Endothelial cell of umbilical vein (primary cell): ENCODE results near the gene RHOG. TPM values are rescaled to one million over a fixed set of nuclear protein-coding genes. Genes with fewer than 3 reads are reported as not detected.

Experiments
- BruUV-seq: library from RNA; stranded (reverse); fragments of 400-500 nt; replicated peaks from 2 replicates; lab custom pipeline; 2021; lab: Mats Ljungman, UMichigan
- CTCF ChIA-PET: fragments of 300-600, 350-600 bp; sonication (Branson Sonifier 250); formaldehyde crosslinking; loops from one replicate; lab custom pipeline; 2021; ENCODE audit warnings: antibody characterized with exemption, inconsistent platforms; lab: Charles Lee
- POLR2A ChIA-PET: fragments of 300-600, 350-600 bp; sonication (Branson Sonifier 250); formaldehyde crosslinking; loops from one replicate; lab custom pipeline; 2021; ENCODE audit warnings: antibody characterized with exemption, inconsistent platforms; lab: Charles Lee
- DNase-seq: peaks from one replicate; pipeline ENCODE4 v3.0.0-alpha.2; 2011; ENCODE audit warnings: low read depth, low spot score
- FAIRE-seq: peaks from 2 replicates; lab custom pipeline; 2011; peaks lifted over from hg19 to GRCh38; lab: Jason Lieb, UNC
- H2AFZ ChIP-seq: 2 replicates; pipeline ENCODE4 v1.6.0; 2012; ENCODE audit warnings: low read depth, low read length, control low read depth, inconsistent platforms
- H3K27ac ChIP-seq: 2 replicates; pipeline ENCODE4 v1.5.1; 2011; ENCODE audit warnings: low read depth, mild to moderate bottlenecking, control low read depth, low read length, moderate library complexity; ENCODE audit not compliant: insufficient read depth
- H3K27me3 ChIP-seq, 2 experiments: 2 replicates each; pipeline versions ENCODE4 v1.6.0 to v1.6.1; 2011; ENCODE audit warnings: low read length in 2 of 2, mixed read lengths in 1 of 2; ENCODE audit not compliant: control insufficient read depth in 2 of 2, insufficient read depth in 2 of 2
- H3K36me3 ChIP-seq, 2 experiments: 2 replicates in 1 of 2; 3 replicates in 1 of 2; pipeline ENCODE4 v1.5.1; 2011; ENCODE audit warnings: low read length in 2 of 2, mild to moderate bottlenecking in 1 of 2, moderate library complexity in 1 of 2; ENCODE audit not compliant: control insufficient read depth in 2 of 2, insufficient read depth in 2 of 2; ENCODE audit errors: extremely low read depth in 1 of 2
- H3K4me1 ChIP-seq: 3 replicates; pipeline ENCODE4 v1.5.1; 2011; ENCODE audit warnings: mild to moderate bottlenecking, low read length; ENCODE audit not compliant: control insufficient read depth, insufficient read depth; ENCODE audit errors: extremely low read depth
- H3K4me2 ChIP-seq: 2 replicates; pipeline ENCODE4 v1.6.1; 2011; ENCODE audit warnings: low read length, control low read depth, mixed read lengths; ENCODE audit not compliant: insufficient read depth
- H3K4me3 ChIP-seq, 3 experiments: fragments of 200-600 bp in 1 of 3; sonication (generic), shearing (Covaris generic) in 1 of 3; replicated peaks in 1 of 3; 2 replicates each; pipeline ENCODE4 v1.5.1; 2011 to 2016; ENCODE audit warnings: control low read depth in 3 of 3, low read length in 3 of 3, mild to moderate bottlenecking in 2 of 3, inconsistent platforms in 1 of 3, low read depth in 1 of 3, moderate library complexity in 1 of 3; ENCODE audit not compliant: insufficient read depth in 1 of 3
- H3K79me2 ChIP-seq: 2 replicates; pipeline ENCODE4 v1.6.0; 2012; ENCODE audit warnings: low read length, inconsistent platforms; ENCODE audit not compliant: control insufficient read depth, insufficient read depth
- H3K9ac ChIP-seq: replicated peaks from 2 replicates; pipeline ENCODE3; 2011; ENCODE audit warnings: low read length, control low read depth; ENCODE audit not compliant: insufficient read depth; ENCODE audit errors: extremely low read depth
- H3K9me1 ChIP-seq: replicated peaks from 3 replicates; pipeline ENCODE4 v1.6.0; 2011; ENCODE audit warnings: mild to moderate bottlenecking, low read length; ENCODE audit not compliant: control insufficient read depth, insufficient read depth; ENCODE audit errors: extremely low read depth
- H3K9me3 ChIP-seq: replicated peaks from 2 replicates; pipeline ENCODE4 v1.5.1; 2012; ENCODE audit warnings: low read length, inconsistent platforms; ENCODE audit not compliant: control insufficient read depth, insufficient read depth
- H4K20me1 ChIP-seq: replicated peaks from 2 replicates; pipeline ENCODE3; 2011; ENCODE audit warnings: mild to moderate bottlenecking, low read length; ENCODE audit not compliant: control insufficient read depth, insufficient read depth; ENCODE audit errors: extremely low read depth
- EZH2 ChIP-seq: IDR thresholded peaks from 2 replicates; pipeline ENCODE4 v1.6.1; 2012; ENCODE audit warnings: borderline replicate concordance, low read depth, mild to moderate bottlenecking, moderate library complexity, low read length, inconsistent platforms; ENCODE audit not compliant: severe bottlenecking
- FOS ChIP-seq: IDR thresholded peaks from 2 replicates; pipeline ENCODE4 v1.6.1; 2011; ENCODE audit warnings: mild to moderate bottlenecking, low read length, moderate library complexity, borderline replicate concordance; ENCODE audit not compliant: insufficient read depth
- GATA2 ChIP-seq: IDR thresholded peaks from 2 replicates; pipeline ENCODE4 v1.7.0; 2011; ENCODE audit warnings: low read depth, mild to moderate bottlenecking, moderate library complexity, mixed read lengths, low read length; ENCODE audit not compliant: insufficient read length, insufficient read depth
- JUN ChIP-seq: IDR thresholded peaks from 2 replicates; pipeline ENCODE4 v1.6.1; 2011; ENCODE audit warnings: borderline replicate concordance, low read depth; ENCODE audit not compliant: insufficient read length, insufficient read depth
- POLR2A ChIP-seq: IDR thresholded peaks from 2 replicates; pipeline ENCODE4 v1.6.1; 2012; ENCODE audit warnings: low read depth, mild to moderate bottlenecking, control low read depth, low read length
- POLR2AphosphoS5 ChIP-seq: IDR thresholded peaks from 2 replicates; pipeline ENCODE4 v1.6.1; 2012; ENCODE audit warnings: low read depth, mild to moderate bottlenecking, control low read depth, low read length, moderate library complexity; ENCODE audit not compliant: insufficient read depth
- dilution Hi-C: fragments of 300-500 bp; cut with MboI; formaldehyde crosslinking; loops from one replicate; pipeline ENCODE4 v1.15.0; 2019; ENCODE audit warnings: low sequenced_read_pairs; ENCODE audit not compliant: extremely low pct_ligation_motif_present
- intact Hi-C: fragments of 100-400 bp; cut with micrococcal nuclease; formaldehyde crosslinking; loops from one replicate; pipeline ENCODE4 v1.10.0; 2022
- polyA plus RNA-seq, 4 experiments: library from polyadenylated mRNA; depleted of rRNA in 3 of 4; stranded (reverse) in 3 of 4; unstranded in 1 of 4; fragments of >200 nt; gene quantifications; 2 replicates each; pipeline versions ENCODE4 v1.2.1 to v1.2.3, GENCODE V29; 2011 to 2012; ENCODE audit warnings: missing spikeins in 1 of 4
- total RNA-seq: library from RNA; stranded (reverse); gene quantifications from 2 replicates; pipeline ENCODE4 v1.2.3, GENCODE V29; 2021
- TF ChIP-seq, protein P1 (sequence below), 2 donors: IDR thresholded peaks; 1 replicate in 1 of 2; 2 replicates in 1 of 2; pipeline ENCODE4 v1.5.1; 2011; ENCODE audit warnings: low read length in 2 of 2, mild to moderate bottlenecking in 2 of 2, moderate library complexity in 2 of 2, control low read depth in 1 of 2, inconsistent platforms in 1 of 2, low read depth in 1 of 2; ENCODE audit not compliant: insufficient read depth in 1 of 2; ENCODE audit errors: extremely low read depth in 1 of 2
- TF ChIP-seq, protein P2 (sequence below): IDR thresholded peaks from 2 replicates; pipeline ENCODE4 v1.6.1; 2011; ENCODE audit not compliant: insufficient read depth, insufficient read length

The RHOG gene
- total and polyA plus RNA-seq, 2 donors (not counting 3 experiments of a cell fraction or from before 2014, with no cell fraction given) = 69.0 to 119 TPM

DNA sequence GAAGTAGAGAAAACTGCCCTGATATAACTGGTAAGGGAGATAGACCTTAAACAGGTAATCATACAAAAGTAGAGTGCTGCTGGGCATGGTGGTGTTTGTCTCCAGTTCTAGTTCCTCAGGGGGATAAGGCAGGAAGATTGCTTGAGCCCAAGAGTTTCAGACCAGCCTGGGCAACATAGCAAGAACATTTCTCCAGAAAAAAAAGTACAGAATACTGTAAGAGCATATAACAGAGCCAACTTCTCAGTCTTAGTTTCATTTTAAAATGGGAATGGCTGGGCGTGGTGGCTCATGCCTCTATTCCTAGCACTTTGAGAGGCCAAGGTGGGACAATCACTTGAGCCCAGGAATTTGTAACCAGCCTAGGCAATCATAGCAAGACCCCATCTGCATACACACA, 4.5 kb upstream of the RHOG start:
- dilution Hi-C loops (no loop called here), intact Hi-C loops (no loop called here)
- Histone ChIP-seq H3K79me2 (peaks cover 3% of the 10 kb centered on the region), H3K27ac (no peak overlapping the region), H3K36me3 (no peaks in the 10 kb centered on the region), H3K4me2 (no peak overlapping the region), H3K4me3 (no peak overlapping the region), H3K9ac (no peak overlapping the region), H2AFZ (no peak overlapping the region), H3K9me1 (no peaks in the 10 kb centered on the region), H4K20me1 (no peaks in the 10 kb centered on the region), H3K27me3 (peaks cover 0 to 3% of the 10 kb centered on the region in 2 experiments), H3K4me1 (peaks cover 4% of the 10 kb centered on the region), H3K9me3 (no peaks in the 10 kb centered on the region)
- TF ChIP-seq GATA2 (no peak), POLR2AphosphoS5 (no peak), JUN (no peak), POLR2A (no peak), FOS (no peak), EZH2 (no peak)
- TF ChIP-seq, protein P1, sequence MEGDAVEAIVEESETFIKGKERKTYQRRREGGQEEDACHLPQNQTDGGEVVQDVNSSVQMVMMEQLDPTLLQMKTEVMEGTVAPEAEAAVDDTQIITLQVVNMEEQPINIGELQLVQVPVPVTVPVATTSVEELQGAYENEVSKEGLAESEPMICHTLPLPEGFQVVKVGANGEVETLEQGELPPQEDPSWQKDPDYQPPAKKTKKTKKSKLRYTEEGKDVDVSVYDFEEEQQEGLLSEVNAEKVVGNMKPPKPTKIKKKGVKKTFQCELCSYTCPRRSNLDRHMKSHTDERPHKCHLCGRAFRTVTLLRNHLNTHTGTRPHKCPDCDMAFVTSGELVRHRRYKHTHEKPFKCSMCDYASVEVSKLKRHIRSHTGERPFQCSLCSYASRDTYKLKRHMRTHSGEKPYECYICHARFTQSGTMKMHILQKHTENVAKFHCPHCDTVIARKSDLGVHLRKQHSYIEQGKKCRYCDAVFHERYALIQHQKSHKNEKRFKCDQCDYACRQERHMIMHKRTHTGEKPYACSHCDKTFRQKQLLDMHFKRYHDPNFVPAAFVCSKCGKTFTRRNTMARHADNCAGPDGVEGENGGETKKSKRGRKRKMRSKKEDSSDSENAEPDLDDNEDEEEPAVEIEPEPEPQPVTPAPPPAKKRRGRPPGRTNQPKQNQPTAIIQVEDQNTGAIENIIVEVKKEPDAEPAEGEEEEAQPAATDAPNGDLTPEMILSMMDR (IDR thresholded peaks at IDR 0.05; ENCODE audit: extremely low read depth in 1 of 2, insufficient read depth in 1 of 2, low read depth in 1 of 2, low read length in 2 of 2) = no peak
- TF ChIP-seq, protein P2, sequence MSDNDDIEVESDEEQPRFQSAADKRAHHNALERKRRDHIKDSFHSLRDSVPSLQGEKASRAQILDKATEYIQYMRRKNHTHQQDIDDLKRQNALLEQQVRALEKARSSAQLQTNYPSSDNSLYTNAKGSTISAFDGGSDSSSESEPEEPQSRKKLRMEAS = no peak
- ChIA-PET POLR2A (no interaction called here), CTCF (interaction anchor here (3.1 to 13.5 kb wide), 2 partner anchors 10 to 225 kb away, joined by 19 to 871 read pairs; partner anchors contain the start of gene STIM1)
- FAIRE-seq (no peak), DNase-seq (no peak)
- BruUV-seq = no TSS peak
